MM.1S (cell line): Measurements from ENCODE around the gene EVI2A.
A peak's percentile ranks its signal among the peaks of the same experiment; 100 is the strongest.

Experiments
- DNase-seq: peaks from one replicate; pipeline ENCODE4 v3.0.0-alpha.2; 2015
- H2AFZ ChIP-seq: fragments of 300-600 bp; sonication (generic); 2 replicates; pipeline ENCODE4 v1.6.0; 2016; ENCODE audit warnings: antibody characterized with exemption, low read length
- H3F3A ChIP-seq: fragments of 300-600 bp; sonication (generic); 2 replicates; pipeline ENCODE4 v1.6.1; 2016; ENCODE audit warnings: mild to moderate bottlenecking, antibody characterized with exemption, low read length, moderate library complexity, mixed read lengths; ENCODE audit not compliant: insufficient read depth
- H3K27ac ChIP-seq: fragments of 300-600 bp; sonication (generic); 2 replicates; pipeline ENCODE4 v1.5.1; 2016; ENCODE audit warnings: mild to moderate bottlenecking, low read length
- H3K27me3 ChIP-seq: fragments of 300-600 bp; sonication (generic); replicated peaks from 2 replicates; pipeline ENCODE4 v1.6.0; 2016; ENCODE audit warnings: low read length; ENCODE audit not compliant: insufficient read depth
- H3K36me3 ChIP-seq: fragments of 300-600 bp; sonication (generic); replicated peaks from 2 replicates; pipeline ENCODE4 v1.6.1; 2016; ENCODE audit warnings: mild to moderate bottlenecking, low read length, mixed read lengths; ENCODE audit not compliant: insufficient read depth
- H3K4me1 ChIP-seq: fragments of 300-600 bp; sonication (generic); 2 replicates; pipeline ENCODE4 v1.6.1; 2016; ENCODE audit warnings: low read length, mixed read lengths
- H3K4me2 ChIP-seq: fragments of 300-600 bp; sonication (generic); 2 replicates; pipeline ENCODE4 v1.6.0; 2016; ENCODE audit warnings: low read depth, low read length
- H3K4me3 ChIP-seq: fragments of 300-600 bp; sonication (generic); 2 replicates; pipeline ENCODE4 v1.5.1; 2016; ENCODE audit warnings: low read length, mixed read lengths
- H3K79me2 ChIP-seq: fragments of 300-600 bp; sonication (generic); 2 replicates; pipeline ENCODE4 v1.6.1; 2016; ENCODE audit warnings: mixed run types, low read length, mixed read lengths
- H3K9ac ChIP-seq: fragments of 300-600 bp; sonication (generic); 2 replicates; pipeline ENCODE4 v1.6.1; 2016; ENCODE audit warnings: low read length, mixed read lengths
- H3K9me2 ChIP-seq: fragments of 300-600 bp; sonication (generic); replicated peaks from 2 replicates; pipeline ENCODE4 v1.6.1; 2016; ENCODE audit warnings: mild to moderate bottlenecking, low read length, mixed read lengths; ENCODE audit not compliant: insufficient read depth
- H3K9me3 ChIP-seq: fragments of 300-600 bp; sonication (generic); replicated peaks from 2 replicates; pipeline ENCODE4 v1.6.1; 2016; ENCODE audit warnings: mild to moderate bottlenecking, low read length, mixed read lengths; ENCODE audit not compliant: insufficient read depth
- H4K20me1 ChIP-seq: fragments of 300-600 bp; sonication (generic); 2 replicates; pipeline ENCODE4 v1.6.1; 2016; ENCODE audit warnings: mild to moderate bottlenecking, low read length, moderate library complexity, mixed read lengths; ENCODE audit not compliant: insufficient read depth
- CTCF ChIP-seq: fragments of 300-600 bp; sonication (generic); IDR thresholded peaks from 2 replicates; pipeline ENCODE4 v1.5.1; 2016; ENCODE audit warnings: antibody characterized with exemption, low read length, mixed read lengths
- EZH2 ChIP-seq: fragments of 300-600 bp; sonication (generic); optimal IDR thresholded peaks from 2 replicates; pipeline ENCODE3; 2017; ENCODE audit warnings: low read depth, mild to moderate bottlenecking, antibody characterized with exemption, low read length, mixed read lengths
- EZH2phosphoT487 ChIP-seq: fragments of 300-600 bp; sonication (generic); IDR thresholded peaks from 2 replicates; pipeline ENCODE4 v1.6.1; 2018; ENCODE audit warnings: antibody characterized with exemption, low read length

Gene EVI2A

GRCh38 chr17:31321966-31322365, 544 bp upstream of the EVI2A start:
- TF ChIP-seq EZH2 = no peak
- no peak for TF ChIP-seq EZH2phosphoT487
- no peak for TF ChIP-seq CTCF
- peaks cover 47% of the 10 kb centered on the region for H3F3A ChIP-seq
- no peaks in the 10 kb centered on the region for H3K36me3 ChIP-seq
- no peak overlapping the region for H2AFZ ChIP-seq
- DNase-seq = no peak
- no peaks in the 10 kb centered on the region for H3K9me3 ChIP-seq
- peak overlapping the region; percentile 90; the same call in 1 of the 2 replicates for H3K27ac ChIP-seq
- no peak overlapping the region for H3K4me3 ChIP-seq
- H3K27me3 ChIP-seq = no peaks in the 10 kb centered on the region
- H3K9me2 ChIP-seq = no peaks in the 10 kb centered on the region
- peaks cover 20% of the 10 kb centered on the region for H3K4me1 ChIP-seq
- peak overlapping the region; percentile 36; the same call in 1 of the 2 replicates for H3K4me2 ChIP-seq
- 0 out of 2 replicates have a peak overlapping the region, but pooled peaks have one; percentile 7 for H3K9ac ChIP-seq
- H3K79me2 ChIP-seq = peaks cover 57% of the 10 kb centered on the region
- no peaks in the 10 kb centered on the region for H4K20me1 ChIP-seq

- Histone ChIP-seq H3K4me1 (peaks cover 25% of the 10 kb centered on the region), H3K27me3 (no peaks in the 10 kb centered on the region), H3K36me3 (no peaks in the 10 kb centered on the region), H4K20me1 (no peaks in the 10 kb centered on the region), H3K4me3 (peak overlapping the region; percentile 82), H3F3A (peaks cover 59% of the 10 kb centered on the region), H3K27ac (peak overlapping the region; percentile 90), H3K4me2 (peak overlapping the region; percentile 80), H2AFZ (no peak overlapping the region), H3K9me3 (no peaks in the 10 kb centered on the region), H3K9ac (peak overlapping the region; percentile 93), H3K79me2 (peaks cover 69% of the 10 kb centered on the region), H3K9me2 (no peaks in the 10 kb centered on the region)
- DNase-seq = peak; percentile 53
- TF ChIP-seq EZH2 (no peak), CTCF (no peak), EZH2phosphoT487 (no peak)
These were observed 631 bp downstream of the EVI2A start for GRCh38 chr17:31320791-31321190.

GRCh38 chr17:31320241-31320640, 1.2 kb downstream of the EVI2A start:
- Histone ChIP-seq H3K9ac (peak overlapping the region; percentile 93), H3K27ac (peak overlapping the region; percentile 90), H3F3A (peaks cover 64% of the 10 kb centered on the region), H3K4me2 (peak overlapping the region; percentile 80), H2AFZ (no peak overlapping the region), H3K79me2 (peaks cover 74% of the 10 kb centered on the region), H3K9me2 (no peaks in the 10 kb centered on the region), H3K36me3 (no peaks in the 10 kb centered on the region), H3K9me3 (no peaks in the 10 kb centered on the region), H3K4me1 (peaks cover 30% of the 10 kb centered on the region), H3K4me3 (peak overlapping the region; percentile 82), H4K20me1 (no peaks in the 10 kb centered on the region), H3K27me3 (no peaks in the 10 kb centered on the region)
- DNase-seq = peak; percentile 43
- TF ChIP-seq CTCF (no peak), EZH2phosphoT487 (no peak), EZH2 (no peak)
